HG03565 (cell line): Measurements from ENCODE around the gene SLC24A3.

Experiments used
- ATAC-seq: cut with Tn5 transposase; IDR thresholded peaks from one replicate; pipeline ENCODE4 v1.9.1; 2021; ENCODE audit warnings: mild to moderate bottlenecking, moderate library complexity; ENCODE audit not compliant: unreplicated experiment

Gene SLC24A3

GRCh38 chr20:19527509-19527908, 315.1 kb downstream of the SLC24A3 start:
- ATAC-seq, result no peak

GRCh38 chr20:19528286-19529030, 316.0 kb downstream of the SLC24A3 start:
- ATAC-seq, result no peak

- no peak for ATAC-seq
Measured at GRCh38 chr20:19530006-19530405, 317.6 kb downstream of the SLC24A3 start.

GRCh38 chr20:19531446-19531845, 319.0 kb downstream of the SLC24A3 start:
- no peak for ATAC-seq

- ATAC-seq, result no peak
Measured at GRCh38 chr20:19538556-19538955, 326.1 kb downstream of the SLC24A3 start.

- ATAC-seq, result no peak
Measured at GRCh38 chr20:19539191-19539590, 326.7 kb downstream of the SLC24A3 start.

GRCh38 chr20:19540392-19540791, 327.9 kb downstream of the SLC24A3 start:
- ATAC-seq, result no peak

- ATAC-seq, result no peak
Measured at GRCh38 chr20:19543101-19543500, 330.7 kb downstream of the SLC24A3 start.

GRCh38 chr20:19544684-19545083, 332.2 kb downstream of the SLC24A3 start:
- no peak for ATAC-seq

- no peak for ATAC-seq
Measured at GRCh38 chr20:19546648-19547047, 334.2 kb downstream of the SLC24A3 start.

GRCh38 chr20:19547547-19547946, 335.1 kb downstream of the SLC24A3 start:
- ATAC-seq, result no peak

GRCh38 chr20:19549896-19550295, 337.5 kb downstream of the SLC24A3 start:
- ATAC-seq, result no peak

GRCh38 chr20:19552221-19553180, 340.1 kb downstream of the SLC24A3 start:
- no peak for ATAC-seq

- ATAC-seq, result no peak
Measured at GRCh38 chr20:19554666-19555065, 342.2 kb downstream of the SLC24A3 start.

- no peak for ATAC-seq
Measured at GRCh38 chr20:19555726-19556125, 343.3 kb downstream of the SLC24A3 start.

GRCh38 chr20:19557291-19557690, 344.8 kb downstream of the SLC24A3 start:
- no peak for ATAC-seq

- ATAC-seq, result no peak
Measured at GRCh38 chr20:19560881-19561480, 348.5 kb downstream of the SLC24A3 start.

- ATAC-seq, result no peak
Measured at GRCh38 chr20:19562426-19562825, 350.0 kb downstream of the SLC24A3 start.

GRCh38 chr20:19564261-19564660, 351.8 kb downstream of the SLC24A3 start:
- ATAC-seq, result no peak

GRCh38 chr20:19565736-19566135, 353.3 kb downstream of the SLC24A3 start:
- ATAC-seq, result no peak

GRCh38 chr20:19566226-19566945, 353.9 kb downstream of the SLC24A3 start:
- ATAC-seq, result no peak
